PFSK-1 (cell line): ENCODE data around the gene ZNF627.

Experiments
- FOXP2 ChIP-seq: optimal IDR thresholded peaks from 2 replicates; pipeline ENCODE3; 2011; ENCODE audit warnings: borderline replicate concordance, control low read depth, inconsistent platforms; ENCODE audit not compliant: insufficient read depth; ENCODE audit errors: extremely low read length, extremely low read depth
- POLR2AphosphoS5 ChIP-seq: IDR thresholded peaks from 2 replicates; pipeline ENCODE4 v1.6.1; 2012; ENCODE audit warnings: low read depth, mild to moderate bottlenecking, control low read depth, low read length, moderate library complexity
- SIN3A ChIP-seq: IDR thresholded peaks from 2 replicates; pipeline ENCODE4 v1.6.1; 2012; ENCODE audit warnings: mild to moderate bottlenecking, low read length, moderate library complexity, borderline replicate concordance; ENCODE audit not compliant: insufficient read depth
- TAF1 ChIP-seq: IDR thresholded peaks from 2 replicates; pipeline ENCODE4 v1.6.1; 2012; ENCODE audit warnings: low read length, control low read depth, borderline replicate concordance; ENCODE audit not compliant: insufficient read depth
- TF ChIP-seq, protein P1 (sequence below), 2 experiments: IDR thresholded peaks; 2 replicates each; pipeline versions ENCODE4 v1.6.1 to v1.8.0; 2011 to 2012; ENCODE audit warnings: low read depth in 2 of 2, low read length in 2 of 2, control low read depth in 1 of 2, inconsistent platforms in 1 of 2, mild to moderate bottlenecking in 1 of 2, moderate library complexity in 1 of 2; ENCODE audit not compliant: insufficient read depth in 1 of 2

DNA sequence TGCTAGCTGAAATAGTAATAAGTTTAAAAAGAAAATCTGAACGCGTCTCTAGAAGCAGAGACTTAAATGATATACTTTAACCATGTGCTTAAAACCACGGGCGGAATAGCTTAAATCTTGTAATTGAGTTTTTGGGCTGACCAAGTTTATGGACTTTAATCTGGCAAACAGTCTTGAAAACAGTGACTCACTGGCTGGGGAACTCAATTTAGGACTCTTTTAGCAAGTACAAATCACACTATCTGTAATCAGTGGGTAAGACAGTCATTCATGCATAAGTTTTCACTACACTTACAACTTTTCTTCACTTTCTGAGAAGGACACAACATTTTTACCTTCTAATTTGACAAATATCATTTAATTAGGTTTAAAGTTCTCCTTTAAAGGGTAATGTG lies 26.8 kb downstream of the ZNF627 start:
- TF ChIP-seq POLR2AphosphoS5 (no peak), TAF1 (no peak), SIN3A (no peak), FOXP2 (no peak)
- TF ChIP-seq, protein P1, sequence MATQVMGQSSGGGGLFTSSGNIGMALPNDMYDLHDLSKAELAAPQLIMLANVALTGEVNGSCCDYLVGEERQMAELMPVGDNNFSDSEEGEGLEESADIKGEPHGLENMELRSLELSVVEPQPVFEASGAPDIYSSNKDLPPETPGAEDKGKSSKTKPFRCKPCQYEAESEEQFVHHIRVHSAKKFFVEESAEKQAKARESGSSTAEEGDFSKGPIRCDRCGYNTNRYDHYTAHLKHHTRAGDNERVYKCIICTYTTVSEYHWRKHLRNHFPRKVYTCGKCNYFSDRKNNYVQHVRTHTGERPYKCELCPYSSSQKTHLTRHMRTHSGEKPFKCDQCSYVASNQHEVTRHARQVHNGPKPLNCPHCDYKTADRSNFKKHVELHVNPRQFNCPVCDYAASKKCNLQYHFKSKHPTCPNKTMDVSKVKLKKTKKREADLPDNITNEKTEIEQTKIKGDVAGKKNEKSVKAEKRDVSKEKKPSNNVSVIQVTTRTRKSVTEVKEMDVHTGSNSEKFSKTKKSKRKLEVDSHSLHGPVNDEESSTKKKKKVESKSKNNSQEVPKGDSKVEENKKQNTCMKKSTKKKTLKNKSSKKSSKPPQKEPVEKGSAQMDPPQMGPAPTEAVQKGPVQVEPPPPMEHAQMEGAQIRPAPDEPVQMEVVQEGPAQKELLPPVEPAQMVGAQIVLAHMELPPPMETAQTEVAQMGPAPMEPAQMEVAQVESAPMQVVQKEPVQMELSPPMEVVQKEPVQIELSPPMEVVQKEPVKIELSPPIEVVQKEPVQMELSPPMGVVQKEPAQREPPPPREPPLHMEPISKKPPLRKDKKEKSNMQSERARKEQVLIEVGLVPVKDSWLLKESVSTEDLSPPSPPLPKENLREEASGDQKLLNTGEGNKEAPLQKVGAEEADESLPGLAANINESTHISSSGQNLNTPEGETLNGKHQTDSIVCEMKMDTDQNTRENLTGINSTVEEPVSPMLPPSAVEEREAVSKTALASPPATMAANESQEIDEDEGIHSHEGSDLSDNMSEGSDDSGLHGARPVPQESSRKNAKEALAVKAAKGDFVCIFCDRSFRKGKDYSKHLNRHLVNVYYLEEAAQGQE (IDR thresholded peaks at IDR 0.05; ENCODE audit: insufficient read depth in 1 of 2, low read depth in 2 of 2, low read length in 2 of 2), result no peak
